GM04504 (cell line): ENCODE results near the gene UBE2E2.

Experiments used
- DNase-seq: peaks from one replicate; pipeline ENCODE4 v3.0.0-alpha.2; 2012; ENCODE audit warnings: low read depth

Gene UBE2E2

DNA sequence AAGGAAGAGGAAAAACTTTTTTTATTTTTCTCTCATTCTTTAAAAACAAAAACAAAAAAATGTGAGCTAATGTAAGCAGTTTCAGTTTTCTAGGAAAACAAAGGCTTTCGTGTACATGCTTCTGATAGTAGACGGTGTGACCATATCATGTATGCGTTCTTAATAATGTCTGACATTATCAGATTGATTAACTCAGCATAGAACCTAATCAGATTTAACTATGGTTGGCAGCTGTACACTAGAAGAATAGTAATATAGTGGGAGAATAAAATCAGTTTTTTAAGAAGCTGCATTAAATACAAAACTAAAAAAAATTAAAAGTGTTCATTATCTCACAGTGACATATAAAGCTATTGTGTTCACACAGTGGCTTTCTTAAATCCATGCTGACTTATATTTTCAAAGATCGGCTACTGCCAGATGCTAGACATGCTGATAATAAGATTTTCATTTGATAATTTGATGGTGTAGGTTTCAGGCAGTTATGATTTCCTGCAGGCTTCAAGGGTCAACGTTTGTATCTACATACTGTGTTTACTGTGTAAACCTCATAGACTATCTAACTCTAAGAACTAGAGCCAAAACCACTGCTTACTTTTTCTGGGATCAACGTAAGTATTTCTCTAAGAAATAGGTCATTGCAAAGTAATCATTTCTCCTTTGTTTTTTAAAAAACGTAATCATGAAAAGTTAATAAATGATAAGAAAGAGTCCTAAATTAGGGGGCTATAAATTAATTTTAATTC, 74.0 kb downstream of the UBE2E2 start:
- no peak for DNase-seq

DNA sequence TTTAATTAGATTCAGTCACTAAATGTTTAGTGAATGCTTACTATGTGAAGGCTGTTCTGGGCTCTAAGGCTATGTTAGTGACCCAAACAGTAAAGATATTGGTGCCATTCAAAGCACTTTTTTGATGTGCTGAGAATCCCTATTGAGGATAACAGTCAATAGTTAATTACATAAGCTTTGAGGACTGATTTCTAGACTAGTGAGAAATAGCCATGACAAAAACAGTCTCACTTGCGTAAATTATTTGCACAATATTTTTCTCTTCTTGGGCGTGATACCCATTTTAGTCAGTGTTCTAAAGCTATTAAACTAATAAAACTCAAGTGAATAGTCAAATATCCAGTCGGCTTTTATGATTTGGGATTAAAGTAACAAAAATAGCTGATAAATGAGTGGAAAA, 74.6 kb downstream of the UBE2E2 start:
- DNase-seq: no peak

DNA sequence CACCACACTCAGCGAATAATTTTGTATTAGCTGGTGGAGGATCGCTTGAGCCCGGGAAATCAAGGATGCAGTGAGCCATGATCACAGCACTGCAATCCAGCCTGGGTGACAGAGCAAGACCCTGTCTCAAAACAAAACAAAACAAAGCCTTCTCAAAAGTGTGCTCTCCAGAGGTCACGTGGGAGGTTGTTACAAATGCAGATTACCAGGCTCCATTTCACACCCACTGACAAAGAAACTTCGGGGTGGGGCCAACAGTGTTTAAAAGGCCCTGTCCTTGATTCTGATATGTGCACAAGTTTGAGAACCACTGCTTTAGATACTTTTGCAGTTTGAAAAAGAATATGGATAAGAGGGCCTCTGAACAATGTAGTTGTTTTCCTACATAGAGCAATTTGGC, 80.5 kb downstream of the UBE2E2 start:
- no peak for DNase-seq

DNA sequence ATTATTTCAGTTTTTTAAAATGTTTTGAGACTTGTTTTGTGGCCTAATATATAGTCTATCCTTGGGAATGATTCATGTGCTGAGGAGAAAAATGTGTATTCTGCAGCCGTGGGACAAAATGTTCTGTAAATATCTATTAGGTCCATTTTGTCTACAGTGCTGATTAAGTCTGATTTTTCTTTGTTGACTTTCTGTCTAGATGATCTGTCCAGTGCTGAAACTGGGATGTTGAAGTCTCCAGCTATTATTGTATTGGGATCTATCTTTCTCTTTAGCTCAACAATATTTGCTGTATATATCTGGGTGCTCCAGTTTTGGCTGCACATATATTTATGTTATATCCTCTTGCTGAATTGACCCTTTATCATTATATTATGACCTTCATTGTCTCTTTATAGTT, 85.2 kb downstream of the UBE2E2 start:
- no peak for DNase-seq

DNA sequence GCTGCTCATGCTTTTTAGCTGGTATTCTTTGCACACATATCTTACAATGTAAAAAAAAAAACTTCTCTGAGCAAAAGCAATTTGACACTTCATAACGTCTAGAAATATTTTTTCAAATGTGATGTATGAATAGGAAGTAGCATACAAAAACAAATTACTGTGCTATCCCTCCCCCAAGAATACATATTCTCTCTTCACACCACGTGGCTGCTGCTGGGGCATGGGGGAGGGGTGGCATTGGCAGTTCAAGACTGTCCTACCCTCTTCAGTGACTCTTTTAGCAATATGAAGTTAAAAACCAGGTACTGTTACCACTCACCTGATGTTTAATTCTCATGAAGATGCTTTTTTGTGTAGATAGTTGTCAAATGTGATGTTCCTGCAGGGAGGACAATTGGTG, 85.6 kb downstream of the UBE2E2 start:
- DNase-seq: no peak

DNA sequence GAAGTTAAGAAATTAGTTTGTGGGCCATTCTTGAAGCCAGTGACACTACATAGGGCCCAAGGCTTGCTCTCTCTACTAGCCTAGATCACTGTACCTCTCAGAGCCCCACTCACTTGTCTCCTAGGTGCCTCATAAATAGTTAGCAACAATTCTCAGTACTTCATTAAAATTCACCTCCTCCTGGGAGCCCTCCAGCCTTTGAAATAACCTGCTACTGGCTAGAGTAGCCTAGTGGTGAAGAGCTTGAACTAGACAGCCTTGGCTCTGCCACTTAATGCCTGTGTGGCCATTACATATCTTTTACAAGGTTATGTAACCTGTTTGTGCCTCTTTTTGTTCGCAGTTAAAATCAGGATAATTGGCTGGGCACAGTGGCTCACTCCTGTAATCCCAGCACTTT, 89.3 kb downstream of the UBE2E2 start:
- no peak for DNase-seq

DNA sequence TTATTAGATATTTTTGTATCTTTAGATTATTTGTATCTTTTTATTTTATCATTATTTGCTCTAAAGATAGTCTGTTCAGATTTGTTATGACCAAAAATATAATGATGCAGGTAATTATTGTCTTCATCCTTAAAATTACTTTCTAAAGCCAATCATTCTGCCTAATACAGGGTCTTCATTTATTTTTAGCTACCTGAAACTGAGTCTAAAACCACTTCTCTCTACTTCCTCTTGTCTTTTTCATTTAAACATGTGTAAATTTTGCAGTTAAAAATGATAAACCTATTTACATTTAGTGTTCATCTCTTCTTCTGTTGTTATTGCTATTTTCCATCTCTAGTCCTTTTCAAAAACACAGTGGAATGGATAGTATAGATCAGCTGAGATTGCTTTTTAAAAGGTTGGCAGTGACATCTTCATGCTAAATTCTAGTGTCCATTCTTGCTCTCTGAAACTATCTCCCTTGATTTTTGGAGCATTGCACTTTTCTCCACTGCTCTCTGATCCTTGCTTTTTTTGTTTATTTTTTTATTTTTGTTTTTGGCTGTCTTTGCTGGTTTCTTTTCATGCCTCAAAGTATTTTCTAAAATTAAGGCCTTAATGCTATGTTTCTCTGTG, 91.8 kb downstream of the UBE2E2 start:
- no peak for DNase-seq

DNA sequence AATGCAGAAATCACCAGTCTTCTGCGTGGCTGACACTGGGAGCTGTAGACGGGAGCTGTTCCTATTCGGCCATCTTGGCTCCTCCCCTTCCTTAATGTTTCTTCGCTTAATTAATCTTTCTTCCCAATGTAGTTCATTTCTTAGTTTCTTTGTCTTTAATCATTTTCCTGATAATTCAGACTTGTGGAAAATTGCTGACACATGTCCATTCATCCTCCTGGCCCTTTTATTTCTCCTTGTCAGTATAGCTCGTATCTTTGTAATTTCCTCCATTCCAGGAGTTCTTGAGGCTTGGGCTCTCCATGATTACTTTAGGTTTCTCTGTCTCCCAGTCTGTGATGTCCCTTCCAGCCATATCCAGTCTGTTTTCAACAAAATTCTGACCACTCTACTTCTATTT, 98.7 kb downstream of the UBE2E2 start:
- no peak for DNase-seq

DNA sequence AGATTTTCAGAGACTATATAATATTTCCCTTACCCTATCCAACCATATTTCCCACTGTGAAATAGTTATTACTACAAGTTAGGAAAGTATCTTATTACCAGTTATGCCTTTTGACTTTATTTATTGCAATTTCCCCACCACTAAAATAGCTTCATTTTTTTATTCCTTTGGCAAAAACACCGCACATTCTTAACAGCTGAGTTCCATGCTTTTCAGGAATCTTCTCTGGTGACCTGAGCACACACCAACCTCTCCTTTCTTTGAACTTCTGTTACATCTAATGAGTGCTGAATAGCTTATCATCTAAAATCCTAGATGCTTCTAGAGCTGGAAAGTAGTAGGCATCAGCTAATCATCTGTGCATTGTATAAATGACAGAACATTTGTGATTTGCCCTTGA, 99.1 kb downstream of the UBE2E2 start:
- peak; percentile 10 for DNase-seq

DNA sequence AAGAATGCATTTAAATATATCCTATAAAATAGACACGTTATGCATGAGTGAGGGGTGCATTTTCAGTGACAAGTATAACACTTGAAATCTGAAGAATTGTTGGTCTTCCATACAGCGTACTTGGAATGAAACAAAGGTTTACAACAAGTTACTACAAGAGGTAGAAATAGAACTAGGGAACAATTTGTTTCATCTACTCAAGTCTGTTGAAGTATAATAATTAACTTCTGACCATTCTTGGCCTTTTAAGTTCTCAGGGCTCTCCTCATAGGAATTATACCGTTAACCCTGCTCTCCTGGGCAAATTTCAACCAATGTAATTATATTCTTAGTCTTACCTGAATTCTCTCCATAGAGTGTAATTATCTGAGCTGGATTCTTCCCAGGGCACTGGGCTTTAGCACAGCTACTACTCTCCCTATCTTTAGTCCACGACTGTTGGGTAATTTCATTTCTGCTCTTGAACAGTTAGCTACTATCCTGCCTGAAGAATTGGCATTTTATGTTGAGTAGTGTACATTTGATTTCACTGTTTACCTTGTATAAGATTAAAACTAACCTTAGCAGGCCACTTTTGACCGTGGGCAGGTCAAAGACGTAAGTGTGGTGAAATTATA, 100.6 kb downstream of the UBE2E2 start:
- DNase-seq: no peak

DNA sequence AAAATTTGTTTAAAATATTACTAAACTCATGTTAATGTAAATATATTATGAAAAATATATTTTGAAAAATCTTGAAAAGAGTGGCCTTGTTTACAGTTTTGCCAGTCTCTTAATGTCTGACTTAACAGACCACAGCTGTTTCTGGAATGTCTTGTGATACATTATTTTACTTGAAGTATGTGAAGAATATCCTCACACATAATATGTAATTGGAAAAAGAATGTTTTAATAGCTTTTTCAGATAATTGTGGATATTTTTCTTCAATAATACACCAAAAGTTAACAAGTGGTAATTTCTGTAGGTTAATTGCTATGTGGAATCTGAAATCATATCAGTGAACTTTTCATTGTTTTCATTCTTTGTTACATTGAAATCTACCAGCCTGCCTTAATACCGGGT, 101.3 kb downstream of the UBE2E2 start:
- no peak for DNase-seq

DNA sequence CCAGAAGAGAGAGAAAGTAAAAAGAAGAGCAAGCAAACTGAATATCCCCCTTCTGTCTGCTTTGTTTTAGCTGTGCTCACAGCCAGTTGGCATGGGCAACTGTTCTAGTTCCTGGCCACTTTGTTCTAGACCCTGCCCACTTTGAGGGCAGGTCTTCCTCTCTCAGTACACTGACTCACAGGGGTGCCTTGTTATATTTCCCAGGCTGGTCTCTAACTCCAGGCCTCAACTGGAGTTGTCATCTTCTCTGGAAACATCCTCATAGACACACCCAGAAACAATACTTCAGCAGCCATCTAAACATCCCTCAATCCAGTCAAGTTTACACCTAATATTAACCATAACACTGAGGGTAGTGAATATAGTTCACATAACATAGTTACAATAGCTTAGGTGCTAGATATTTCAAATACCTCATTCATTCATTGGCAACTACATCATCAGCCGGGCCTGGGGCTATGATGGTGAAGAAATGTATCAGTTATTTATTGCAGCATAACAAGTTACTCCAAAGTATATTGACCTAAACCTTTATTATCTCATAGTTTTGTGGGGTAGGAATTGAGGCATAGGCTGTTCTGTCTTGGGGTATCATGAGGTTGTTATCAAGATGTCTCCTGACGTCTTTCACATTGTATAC, 106.0 kb downstream of the UBE2E2 start:
- no peak for DNase-seq

DNA sequence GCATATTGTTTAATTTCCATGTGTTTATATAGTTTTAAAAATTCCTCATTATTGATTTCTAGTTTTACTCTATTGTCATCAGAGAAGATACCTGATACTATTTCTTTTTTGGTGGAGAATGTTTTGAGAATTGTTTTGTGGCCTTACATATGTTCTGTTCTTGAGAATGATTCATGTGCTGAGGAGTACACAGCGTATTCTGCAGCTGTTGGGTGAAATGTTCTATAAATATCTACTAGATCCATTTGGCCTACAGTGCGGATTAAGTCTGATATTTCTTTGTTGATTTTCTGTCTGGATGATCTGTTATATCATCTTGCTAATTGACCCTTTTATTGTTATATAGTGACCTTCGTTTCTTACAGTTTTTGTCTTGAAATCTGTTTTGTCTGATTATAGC, 109.7 kb downstream of the UBE2E2 start:
- no peak for DNase-seq

DNA sequence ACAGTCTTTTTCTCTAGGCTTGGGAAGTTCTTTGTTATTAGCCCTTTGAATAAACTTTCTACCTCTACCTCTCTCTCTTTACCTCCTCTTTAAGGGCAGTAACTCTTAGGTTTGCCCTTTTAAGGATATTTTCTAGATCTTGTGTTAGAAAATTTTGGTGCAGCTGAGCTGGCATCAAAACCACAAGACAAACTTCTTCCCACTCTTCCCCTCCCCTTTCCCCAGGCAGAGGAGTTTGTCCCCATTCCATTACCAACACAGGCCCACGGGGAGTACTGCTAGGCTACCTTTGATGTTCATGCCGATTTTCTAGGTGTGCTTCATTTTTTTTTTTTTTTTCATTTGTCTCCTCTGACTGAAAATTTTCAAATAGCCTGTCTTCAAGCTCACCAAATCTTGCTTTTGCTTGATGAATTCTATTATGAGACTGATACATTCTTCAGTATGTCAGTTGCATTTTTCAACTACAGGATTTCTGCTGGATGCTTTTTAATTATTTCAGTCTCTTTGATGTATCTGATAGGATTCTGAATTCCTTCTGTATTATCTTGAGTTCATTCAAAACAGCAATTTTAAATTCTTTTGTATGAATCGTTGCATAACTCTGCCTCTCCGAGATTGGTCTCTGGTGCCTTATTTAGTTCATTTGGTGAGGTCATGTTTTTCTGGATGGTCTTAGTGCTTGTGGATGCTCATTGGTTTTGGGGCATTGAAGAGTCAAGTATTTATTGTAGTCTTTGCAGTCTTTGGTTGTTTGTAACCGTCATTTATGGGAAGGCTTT, 112.0 kb downstream of the UBE2E2 start:
- no peak for DNase-seq

DNA sequence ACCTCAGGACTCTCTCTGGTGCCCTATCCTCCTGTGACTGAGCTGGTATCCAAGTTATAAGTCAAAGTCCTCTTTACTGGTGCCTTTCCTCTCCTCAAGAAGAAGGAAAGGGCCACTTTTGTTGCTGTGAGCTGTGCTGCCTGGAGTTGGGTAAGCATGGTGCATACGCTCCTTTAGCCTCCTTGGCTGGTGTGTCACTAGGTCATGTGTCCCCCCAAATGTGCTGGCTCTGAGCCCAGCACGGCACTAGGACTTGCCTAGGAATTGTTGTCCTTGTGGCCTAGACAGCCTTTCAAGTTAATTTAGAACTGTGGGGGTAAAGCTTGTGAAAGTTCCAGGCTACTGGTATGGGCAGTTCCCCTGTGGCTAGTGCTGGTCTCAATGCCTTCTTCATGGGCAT, 113.8 kb downstream of the UBE2E2 start:
- DNase-seq: no peak

DNA sequence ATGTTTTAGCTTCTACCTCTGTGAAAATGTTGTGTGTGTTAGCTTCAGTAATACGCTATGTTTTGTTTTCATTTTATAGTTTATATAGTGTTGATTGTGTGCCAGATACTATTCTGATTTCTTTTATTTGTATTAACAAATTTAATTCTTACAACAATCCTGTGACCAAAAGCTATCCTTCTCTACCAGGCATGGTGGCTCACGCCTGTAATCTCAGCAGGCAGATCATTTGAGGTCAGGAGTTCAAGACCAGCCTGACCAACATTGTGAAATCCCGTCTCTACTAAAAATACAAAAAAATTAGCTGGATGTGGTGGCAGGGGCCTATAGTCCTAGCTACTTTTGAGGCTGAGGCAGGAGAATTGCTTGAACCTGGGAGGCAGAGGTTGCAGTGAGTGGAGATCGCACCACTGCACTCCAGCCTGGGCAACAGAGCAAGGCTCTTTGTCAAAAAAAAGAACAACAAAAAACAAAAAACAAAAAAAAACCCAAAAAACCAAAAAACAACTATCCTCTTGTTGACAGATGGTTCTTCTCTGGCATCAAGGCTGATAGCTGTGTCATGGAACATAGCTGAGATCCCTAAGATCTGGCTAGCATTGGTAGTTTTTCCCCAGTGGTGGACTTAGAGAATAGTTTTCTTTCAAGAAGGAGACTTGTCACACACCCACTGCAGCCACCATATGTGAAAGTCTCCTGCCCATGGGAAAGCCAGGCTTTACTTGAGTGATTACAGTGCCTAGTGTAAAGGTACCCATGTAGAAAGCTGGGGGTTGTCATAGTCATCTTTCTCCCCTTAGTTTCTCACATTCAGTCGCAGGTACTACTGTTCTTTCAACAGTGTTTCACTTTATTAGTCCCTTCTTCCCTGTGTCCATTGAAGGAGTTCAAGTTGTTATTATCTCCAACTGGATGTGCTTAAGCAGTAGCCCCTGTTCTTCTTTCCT, 116.5 kb downstream of the UBE2E2 start:
- no peak for DNase-seq

DNA sequence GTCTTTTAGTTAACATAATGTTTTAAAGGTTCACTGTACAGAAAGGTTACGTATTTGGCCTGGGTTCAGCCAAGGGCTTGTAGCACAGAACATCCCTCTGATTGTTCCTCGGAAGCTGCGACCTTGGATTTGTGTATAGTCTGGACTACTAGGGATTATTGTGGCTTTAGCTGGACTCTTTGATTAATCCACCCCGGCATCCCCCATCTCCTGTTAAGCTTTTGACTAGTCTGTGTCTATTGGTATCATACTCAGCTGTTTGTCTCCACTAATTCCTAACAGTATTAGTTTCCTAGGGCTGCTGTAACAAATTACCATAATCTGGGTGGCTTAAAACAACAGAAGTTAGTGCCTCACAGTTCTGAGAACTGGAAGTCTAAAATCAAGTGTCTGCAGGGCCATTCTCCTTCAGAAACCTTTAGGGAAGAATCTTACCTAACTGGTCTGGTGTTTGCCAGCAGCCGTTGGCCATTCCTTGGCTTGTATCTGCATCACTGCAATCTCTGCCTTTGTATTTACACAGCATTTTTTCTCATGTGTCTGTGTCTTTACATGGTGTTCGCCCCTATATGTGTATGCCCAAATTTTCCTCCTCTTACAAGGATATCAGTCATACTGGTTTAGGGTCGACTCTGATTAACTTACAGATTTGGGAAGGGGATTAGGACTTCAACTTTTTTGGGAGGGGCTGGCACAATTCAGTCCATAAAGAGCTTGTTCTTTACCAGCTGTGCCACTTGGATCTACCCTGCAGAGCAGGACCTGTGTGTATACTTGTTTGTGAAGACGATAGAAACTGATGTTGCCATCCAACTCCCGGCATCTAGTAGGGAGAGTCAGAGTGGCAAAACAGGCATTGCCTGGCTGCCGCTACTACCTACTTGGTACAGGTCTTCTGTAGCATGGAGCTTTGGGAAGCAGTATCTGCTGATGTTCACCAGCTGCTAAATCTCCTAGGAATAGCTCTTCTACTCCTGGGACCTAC, 117.8 kb downstream of the UBE2E2 start:
- DNase-seq: no peak

DNA sequence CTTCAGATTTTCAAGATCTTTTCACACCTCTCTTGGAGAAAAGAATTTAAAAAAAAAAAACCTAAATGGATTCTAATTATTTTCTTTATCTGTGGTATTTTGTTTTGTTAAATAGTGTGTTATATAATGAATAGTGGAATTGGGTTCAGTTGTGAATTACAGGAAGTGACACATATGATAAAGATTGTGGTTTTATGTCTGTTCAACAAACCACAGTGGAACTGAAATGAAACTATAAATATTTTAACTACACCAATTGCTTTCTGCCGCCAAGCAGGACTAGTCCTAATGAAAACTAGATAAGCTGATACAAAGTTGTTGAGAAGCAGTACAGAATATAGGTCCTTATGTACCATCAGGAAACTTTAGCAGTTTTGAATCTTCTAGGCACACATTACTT, 121.6 kb downstream of the UBE2E2 start:
- peak; percentile 23 for DNase-seq

DNA sequence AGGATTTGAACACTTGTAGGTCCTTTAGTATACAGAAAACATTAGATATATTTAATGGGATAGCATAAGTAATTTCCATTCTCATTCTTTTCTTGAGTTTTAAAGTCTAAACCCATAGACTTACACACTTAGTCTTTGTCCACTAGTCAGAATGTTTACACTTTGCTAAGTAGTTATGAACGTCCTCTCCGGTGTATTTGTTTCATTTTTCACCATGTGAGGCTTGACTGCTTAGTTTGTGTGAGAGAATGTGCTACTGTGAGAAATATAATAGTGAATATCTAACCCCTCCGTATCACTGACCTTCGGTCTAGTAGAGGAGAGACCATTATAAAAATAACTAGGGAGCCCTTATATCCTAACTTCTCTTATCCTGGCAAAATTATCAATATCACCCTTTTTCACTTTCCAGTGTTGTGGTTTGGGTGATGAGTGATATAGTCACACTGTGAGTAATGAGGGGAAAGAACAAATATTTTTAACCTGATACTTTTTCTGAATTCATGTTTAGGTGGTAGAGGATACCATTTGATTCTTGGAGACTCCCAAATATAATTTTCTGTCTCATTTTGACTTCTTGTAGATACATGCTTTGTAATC, 122.4 kb downstream of the UBE2E2 start:
- DNase-seq: no peak
